Glutamatergic neuron (in vitro differentiated cells): ENCODE data around the gene SEMA6A. TPM values are rescaled to one million over a fixed set of nuclear protein-coding genes. Genes with fewer than 3 reads are reported as not detected.
A peak's percentile ranks its signal among the peaks of the same experiment; 100 is the strongest.

Source experiments
- DNase-seq: peaks from one replicate; pipeline ENCODE4 v3.0.0; 2022
- H3K27ac Mint-ChIP-seq: one replicate; pipeline ENCODE4 v1.8.0; 2020; ENCODE audit warnings: mild to moderate bottlenecking, mixed read lengths, inconsistent platforms; ENCODE audit not compliant: unreplicated experiment
- H3K27me3 Mint-ChIP-seq: one replicate; pipeline ENCODE4 v1.8.0; 2020; ENCODE audit warnings: mild to moderate bottlenecking, moderate library complexity, mixed read lengths, inconsistent platforms; ENCODE audit not compliant: unreplicated experiment
- H3K36me3 Mint-ChIP-seq: one replicate; pipeline ENCODE4 v1.8.0; 2020; ENCODE audit warnings: mild to moderate bottlenecking, mixed read lengths, inconsistent platforms; ENCODE audit not compliant: unreplicated experiment
- H3K4me1 Mint-ChIP-seq: one replicate; pipeline ENCODE4 v1.8.0; 2020; ENCODE audit warnings: mild to moderate bottlenecking, low read depth, mixed read lengths, inconsistent platforms; ENCODE audit not compliant: unreplicated experiment
- H3K4me3 Mint-ChIP-seq: one replicate; pipeline ENCODE4 v1.8.0; 2020; ENCODE audit warnings: mild to moderate bottlenecking, mixed read lengths, inconsistent platforms; ENCODE audit not compliant: unreplicated experiment
- H3K9me3 Mint-ChIP-seq: one replicate; pipeline ENCODE4 v1.8.0; 2020; ENCODE audit warnings: mild to moderate bottlenecking, moderate library complexity, mixed read lengths, inconsistent platforms; ENCODE audit not compliant: unreplicated experiment
- total RNA-seq: library from RNA; stranded (reverse); fragmentation: NEBNext Ultra II Directional; extraction: Animal tissue kit (Norgen Biotek cat#: 25700); gene quantifications from one replicate; pipeline ENCODE4 v1.2.1, GENCODE V29; 2021; ENCODE audit not compliant: unreplicated experiment
- TF ChIP-seq, protein P1 (sequence below): fragments of 200-600 bp; sonication (generic); IDR thresholded peaks from one replicate; pipeline ENCODE4 v1.5.0; 2021; ENCODE audit not compliant: partially characterized antibody, unreplicated experiment

SEMA6A gene
- total RNA-seq, 1 donor from 2014 or later = 424 TPM

DNA sequence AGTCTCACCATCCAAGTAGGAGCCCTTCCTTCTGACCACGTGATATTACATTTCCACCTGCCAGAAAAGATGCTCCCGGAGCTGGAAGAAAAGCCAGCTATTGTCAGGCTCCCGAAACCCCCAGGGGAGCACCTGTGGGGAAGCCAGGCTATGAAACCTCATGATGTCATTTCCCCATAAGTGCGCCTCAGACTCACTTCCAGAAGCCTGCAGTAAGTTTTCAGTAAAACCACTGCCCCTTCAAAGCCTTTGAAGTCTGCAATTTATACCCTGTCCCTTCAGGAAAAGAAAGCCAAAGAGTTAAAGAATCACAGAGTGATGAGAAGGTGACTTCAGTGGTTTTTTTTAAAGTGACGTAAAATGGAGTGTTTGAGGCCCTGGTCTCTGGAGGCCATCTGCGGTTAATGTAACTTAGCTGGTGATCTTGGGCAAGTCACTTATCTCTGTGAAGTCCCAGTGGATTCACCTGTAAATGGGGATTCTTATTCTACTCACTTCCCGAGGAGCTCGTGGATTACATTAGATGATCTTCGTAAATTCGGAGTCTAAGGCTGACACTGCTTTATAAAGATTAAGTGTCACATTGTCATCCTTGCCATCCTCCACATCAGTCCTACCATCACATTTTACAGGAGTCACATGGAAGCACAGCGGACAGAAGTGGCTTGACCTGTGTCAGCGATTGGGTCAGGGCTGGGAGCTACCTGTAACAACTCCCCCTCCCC, 2.6 kb upstream of the SEMA6A start:
- no peak overlapping the region for H3K27ac Mint-ChIP-seq
- TF ChIP-seq, protein P1, sequence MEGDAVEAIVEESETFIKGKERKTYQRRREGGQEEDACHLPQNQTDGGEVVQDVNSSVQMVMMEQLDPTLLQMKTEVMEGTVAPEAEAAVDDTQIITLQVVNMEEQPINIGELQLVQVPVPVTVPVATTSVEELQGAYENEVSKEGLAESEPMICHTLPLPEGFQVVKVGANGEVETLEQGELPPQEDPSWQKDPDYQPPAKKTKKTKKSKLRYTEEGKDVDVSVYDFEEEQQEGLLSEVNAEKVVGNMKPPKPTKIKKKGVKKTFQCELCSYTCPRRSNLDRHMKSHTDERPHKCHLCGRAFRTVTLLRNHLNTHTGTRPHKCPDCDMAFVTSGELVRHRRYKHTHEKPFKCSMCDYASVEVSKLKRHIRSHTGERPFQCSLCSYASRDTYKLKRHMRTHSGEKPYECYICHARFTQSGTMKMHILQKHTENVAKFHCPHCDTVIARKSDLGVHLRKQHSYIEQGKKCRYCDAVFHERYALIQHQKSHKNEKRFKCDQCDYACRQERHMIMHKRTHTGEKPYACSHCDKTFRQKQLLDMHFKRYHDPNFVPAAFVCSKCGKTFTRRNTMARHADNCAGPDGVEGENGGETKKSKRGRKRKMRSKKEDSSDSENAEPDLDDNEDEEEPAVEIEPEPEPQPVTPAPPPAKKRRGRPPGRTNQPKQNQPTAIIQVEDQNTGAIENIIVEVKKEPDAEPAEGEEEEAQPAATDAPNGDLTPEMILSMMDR = no peak

DNA sequence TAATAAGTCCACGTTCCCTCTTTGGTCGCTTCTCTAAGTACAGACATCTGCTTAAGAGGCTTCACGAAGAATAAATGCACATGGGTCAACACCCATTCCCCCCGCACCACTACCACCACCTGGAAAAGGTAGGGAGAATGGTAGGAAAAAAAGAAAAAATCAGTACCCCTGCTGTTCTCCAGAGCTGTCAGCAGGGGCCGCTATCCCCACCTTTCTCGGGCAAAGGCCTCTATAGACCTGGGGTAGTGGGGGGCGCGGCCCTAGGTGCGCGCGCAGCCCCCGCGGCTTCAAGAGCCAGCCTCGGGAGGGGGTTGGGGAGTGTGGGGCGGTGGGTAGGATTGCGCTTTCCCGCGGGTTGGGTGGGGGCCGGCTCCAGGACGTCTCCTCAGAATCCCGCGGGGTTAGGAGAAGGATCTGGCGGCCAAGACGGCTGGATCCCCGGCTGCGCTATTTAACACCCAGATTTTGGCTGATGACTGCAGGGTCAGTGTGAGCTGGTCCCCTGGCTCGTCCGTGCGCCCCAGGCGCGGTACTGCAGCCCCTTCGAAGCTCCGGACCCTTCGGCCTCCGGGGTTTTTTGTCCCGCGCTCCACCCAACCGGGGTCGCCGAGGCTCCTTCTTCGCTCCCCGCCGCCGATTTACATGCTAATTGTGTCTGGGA, 1.6 kb upstream of the SEMA6A start:
- peak overlapping the region; percentile 99 for H3K4me3 Mint-ChIP-seq
- H3K9me3 Mint-ChIP-seq = peaks cover 29% of the 10 kb centered on the region
- TF ChIP-seq, protein P1 = peak; percentile 91
- DNase-seq = peak; percentile 86
- H3K36me3 Mint-ChIP-seq = peaks cover 4% of the 10 kb centered on the region
- peaks cover 26% of the 10 kb centered on the region for H3K27me3 Mint-ChIP-seq
- no peaks in the 10 kb centered on the region for H3K4me1 Mint-ChIP-seq
- peak overlapping the region; percentile 64 for H3K27ac Mint-ChIP-seq

More for the DNA sequence above, 2.6 kb upstream of the SEMA6A start:
- Mint-ChIP-seq H3K4me1 (no peaks in the 10 kb centered on the region), H3K27me3 (peaks cover 20% of the 10 kb centered on the region), H3K4me3 (peak overlapping the region; percentile 45), H3K9me3 (peaks cover 23% of the 10 kb centered on the region), H3K36me3 (peaks cover 4% of the 10 kb centered on the region)
- DNase-seq = no peak

DNA sequence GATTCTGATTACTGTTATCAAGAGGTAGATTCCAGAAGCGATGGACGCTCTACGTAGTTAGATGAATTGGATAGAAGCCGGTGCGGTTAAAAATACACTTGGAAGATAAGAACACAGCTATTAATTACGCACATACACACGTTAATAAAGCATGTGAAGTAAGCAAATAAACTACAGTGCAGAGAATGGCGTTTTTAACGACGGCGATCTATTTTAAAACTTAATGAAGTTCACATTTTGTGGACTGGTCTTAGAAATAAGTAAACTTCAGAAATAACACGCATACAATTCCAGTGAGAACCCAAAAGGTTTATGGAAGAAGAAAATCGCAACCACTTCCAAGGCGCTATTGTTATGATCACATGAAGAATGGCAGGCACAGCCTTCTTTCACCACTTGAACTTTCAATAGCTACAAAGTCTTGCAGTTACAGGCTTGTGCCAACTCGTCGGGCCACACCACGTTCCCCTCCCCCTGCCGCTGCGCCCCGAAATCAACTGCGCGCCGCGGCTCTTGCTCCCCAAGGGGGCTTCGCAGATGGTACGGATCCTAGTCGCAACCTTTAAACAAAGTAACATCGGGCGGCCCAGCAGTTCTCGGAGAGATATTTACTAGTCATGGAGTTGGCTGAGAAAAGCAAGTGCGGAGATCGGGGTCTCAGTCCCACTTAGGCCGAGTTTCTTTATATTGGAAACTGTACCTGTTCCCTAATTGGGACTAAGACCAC, 866 bp upstream of the SEMA6A start:
- peak overlapping the region; percentile 89 for H3K27ac Mint-ChIP-seq
- peak; percentile 40 for DNase-seq
- peak overlapping the region; percentile 99 for H3K4me3 Mint-ChIP-seq
- H3K27me3 Mint-ChIP-seq = peaks cover 26% of the 10 kb centered on the region
- TF ChIP-seq, protein P1 = no peak
- H3K9me3 Mint-ChIP-seq = peaks cover 29% of the 10 kb centered on the region
- peaks cover 2% of the 10 kb centered on the region for H3K4me1 Mint-ChIP-seq
- H3K36me3 Mint-ChIP-seq = peaks cover 3% of the 10 kb centered on the region

DNA sequence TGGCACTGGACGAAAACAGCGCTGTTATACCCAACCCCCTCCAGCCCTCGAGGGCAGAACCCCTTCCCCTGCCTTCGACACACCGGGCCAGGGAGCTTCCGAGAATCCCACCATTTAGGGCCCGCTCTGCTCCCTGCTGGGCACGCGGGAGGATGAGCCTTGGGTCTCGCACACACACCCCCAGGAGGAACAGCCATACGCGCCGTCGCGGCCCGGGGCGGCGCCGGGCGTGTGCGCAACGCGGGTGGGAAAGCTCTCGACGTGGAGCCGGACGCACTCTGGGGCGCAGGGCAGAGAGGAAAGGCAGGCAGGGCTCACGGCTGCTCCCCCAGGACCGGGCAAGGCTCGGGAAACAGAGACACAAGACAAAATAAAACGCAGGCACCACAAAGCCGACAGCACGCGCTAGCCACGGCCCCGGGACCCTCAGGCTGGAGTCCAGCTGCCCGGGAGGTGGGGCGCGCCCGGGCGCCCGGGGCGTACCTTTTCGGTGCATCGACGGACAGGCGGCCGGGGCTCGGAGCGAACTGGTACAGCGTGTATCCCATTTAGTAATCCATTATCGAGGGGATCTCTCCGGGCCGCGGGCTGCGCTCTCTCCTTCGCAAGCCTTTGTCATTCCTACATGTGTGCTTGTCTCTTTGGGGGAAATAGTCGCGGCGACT, 789 bp downstream of the SEMA6A start:
- Mint-ChIP-seq H3K4me3 (peak overlapping the region; percentile 99), H3K4me1 (peaks cover 14% of the 10 kb centered on the region), H3K27me3 (peaks cover 28% of the 10 kb centered on the region), H3K27ac (peak overlapping the region; percentile 99), H3K9me3 (peaks cover 34% of the 10 kb centered on the region), H3K36me3 (no peaks in the 10 kb centered on the region)
- TF ChIP-seq, protein P1 = no peak
- DNase-seq = peak; percentile 56
